GM12864 (cell line): ENCODE measurements around the gene ALK.
A peak's percentile ranks its signal among the peaks of the same experiment; 100 is the strongest.

ENCODE experiments used
- DNase-seq: peaks from one replicate; pipeline ENCODE4 v3.0.0-alpha.2; 2011; ENCODE audit warnings: low read depth
- H3K4me3 ChIP-seq: 2 replicates; pipeline ENCODE4 v1.5.1; 2011; ENCODE audit warnings: mild to moderate bottlenecking, low read depth, low read length, control low read depth
- CTCF ChIP-seq: IDR thresholded peaks from 2 replicates; pipeline ENCODE4 v1.5.1; 2011; ENCODE audit warnings: low read depth, mild to moderate bottlenecking, moderate library complexity, low read length, control low read depth, inconsistent platforms; ENCODE audit errors: missing control alignments

The ALK gene

GRCh38 chr2:29314816-29315571, 606.4 kb downstream of the ALK start:
- peak; percentile 53 for DNase-seq
- peak overlapping the region; percentile 8 for H3K4me3 ChIP-seq

GRCh38 chr2:29311458-29311857, 609.9 kb downstream of the ALK start:
- DNase-seq, result no peak
- no peak for TF ChIP-seq CTCF
- no peak overlapping the region for H3K4me3 ChIP-seq

More at GRCh38 chr2:29314816-29315571, 606.4 kb downstream of the ALK start:
- peak; percentile 52 for TF ChIP-seq CTCF

GRCh38 chr2:29310650-29311348, 610.6 kb downstream of the ALK start:
- DNase-seq, result no peak
- no peak for TF ChIP-seq CTCF
- H3K4me3 ChIP-seq, result no peak overlapping the region

GRCh38 chr2:29309090-29310029, 612.0 kb downstream of the ALK start:
- H3K4me3 ChIP-seq, result no peak overlapping the region
- DNase-seq, result peak; percentile 24
- TF ChIP-seq CTCF, result peak; percentile 85

- H3K4me3 ChIP-seq, result no peak overlapping the region
- DNase-seq, result no peak
- TF ChIP-seq CTCF, result no peak
Observed at GRCh38 chr2:29308366-29308765, 613.0 kb downstream of the ALK start.

- DNase-seq, result no peak
- H3K4me3 ChIP-seq, result no peak overlapping the region
- no peak for TF ChIP-seq CTCF
Observed at GRCh38 chr2:29307519-29307918, 613.9 kb downstream of the ALK start.
